ENCODE measurements around the gene REXO1. TPM values are rescaled to one million over a fixed set of nuclear protein-coding genes. Genes with fewer than 3 reads are reported as not detected.

The REXO1 gene
- total RNA-seq, 1 experiment from 2014 or later = 56.8 TPM

GRCh38 chr19:1884291-1884718 is 36.0 kb upstream of the REXO1 start:
- H2BK15ac ChIP-seq (ENCODE audit: low read depth, low read length) = no peak overlapping the region
- Mint-ChIP-seq H3K27ac (peak overlapping the region in 1 of 3 experiments; percentile 65; a peak in 4 of 7 replicates), H3K36me3 (ENCODE audit: insufficient read depth in 1 of 3, low read depth in 3 of 3) (0 out of 7 replicates have a peak, but pooled peaks cover 0 to 4% (median 0%) of the 10 kb centered on the region in 3 experiments), H3K4me1 (peaks cover 33 to 34% of the 10 kb centered on the region in 2 experiments), H3K4me3 (peak overlapping the region; percentile 91 to 95), H3K27me3 (ENCODE audit: low read depth) (peaks cover 2% of the 10 kb centered on the region; the same call in 1 of the 2 replicates), H3K9me3 (no peaks in the 10 kb centered on the region; a peak in 1 of 5 replicates)
- H2BK5ac ChIP-seq (ENCODE audit: insufficient read length, low read length) = no peak overlapping the region
- H3K18ac ChIP-seq (ENCODE audit: insufficient read length, low read depth, low read length) = no peak overlapping the region
- H3K27ac ChIP-seq (ENCODE audit: insufficient read length, low read depth, low read length) = no peak overlapping the region
- no peak overlapping the region for H3K4ac ChIP-seq (ENCODE audit: low read depth, low read length)
- no peak overlapping the region for H2BK20ac ChIP-seq (ENCODE audit: low read depth, low read length, poor library complexity, severe bottlenecking)
- peaks cover 23% of the 10 kb centered on the region for H3K79me1 ChIP-seq (ENCODE audit: insufficient read depth, low read depth, low read length, poor library complexity, severe bottlenecking)
- peaks cover 12% of the 10 kb centered on the region; the same call in 1 of the 2 replicates for H3K79me2 ChIP-seq (ENCODE audit: insufficient read depth, low read length)
- no peaks in the 10 kb centered on the region for H3K27me3 ChIP-seq (ENCODE audit: insufficient read depth, low read length)
- H3K23ac ChIP-seq (ENCODE audit: insufficient read length, low read depth, low read length) = no peak overlapping the region
- peak overlapping the region; percentile 74 for H3K4me2 ChIP-seq (ENCODE audit: insufficient read depth, insufficient read length, low read length)
- no peak overlapping the region for H2BK12ac ChIP-seq (ENCODE audit: insufficient read length, low read depth, low read length)
- H2BK120ac ChIP-seq (ENCODE audit: low read depth, low read length, poor library complexity, severe bottlenecking) = no peak overlapping the region
- TF ChIP-seq CTCF (conservative IDR thresholded peaks at IDR 0.05) = no peak
- no peak overlapping the region for H2AK5ac ChIP-seq (ENCODE audit: insufficient read length, low read length)
- H4K5ac ChIP-seq (ENCODE audit: insufficient read length, low read depth, low read length) = no peak overlapping the region
- no peak overlapping the region for H4K8ac ChIP-seq (replicated peaks; ENCODE audit: insufficient read length, low read depth, low read length)
- peaks cover 11% of the 10 kb centered on the region; the same call in 1 of the 2 replicates for H3K4me1 ChIP-seq (ENCODE audit: insufficient read depth, low read length)
- no peaks in the 10 kb centered on the region for H4K20me1 ChIP-seq (ENCODE audit: control insufficient read depth, insufficient read depth, insufficient read length)
- H3K9ac ChIP-seq (ENCODE audit: extremely low read depth, insufficient read length, low read length) = peak overlapping the region; percentile 66
- H3K14ac ChIP-seq (ENCODE audit: insufficient read depth, low read length) = peak overlapping the region; percentile 51; the same call in 1 of the 2 replicates
- peaks cover 9% of the 10 kb centered on the region for H3K23me2 ChIP-seq (ENCODE audit: insufficient read length, low read depth, low read length, poor library complexity, severe bottlenecking)
- H3T11ph ChIP-seq (ENCODE audit: low read length) = no peak overlapping the region
- H3K56ac ChIP-seq (ENCODE audit: insufficient read length, low read depth, low read length) = no peak overlapping the region
- WGBS (ENCODE audit: extremely low coverage, insufficient read length, low lambda C conversion rate) = no CpG with 5 or more reads among the region's 11 CpGs
- no peak for DNase-seq
- H2AFZ ChIP-seq (ENCODE audit: low read length) = no peak overlapping the region
- no peaks in the 10 kb centered on the region for H3K9me3 ChIP-seq (ENCODE audit: control insufficient read depth, low read depth, low read length)
- peak overlapping the region; percentile 63 for H4K91ac ChIP-seq (ENCODE audit: insufficient read length, low read depth, low read length)
